Psoas muscle (tissue), 8 donors: ENCODE measurements around the gene CDKN1A. TPM values are rescaled to one million over a fixed set of nuclear protein-coding genes. Genes with fewer than 3 reads are reported as not detected.
A peak's percentile ranks its signal among the peaks of the same experiment; 100 is the strongest.

ENCODE experiments used
- ATAC-seq, 4 donors: fragments of 200-7000 bp; cut with Tn5 transposase; one replicate each; pipeline ENCODE4 v1.9.1; 2020; ENCODE audit warnings: moderate library complexity in 3 of 4, mild to moderate bottlenecking in 2 of 4
- DNase-seq, 2 donors: peaks; one replicate each; pipeline ENCODE4 v3.0.0-alpha.2; 2020
- H3K27ac ChIP-seq: fragments of 200-600 bp; one replicate; pipeline ENCODE4 v1.8.0; 2022
- H3K27me3 ChIP-seq, 3 donors: fragments of 200-600 bp in 1 of 3; one replicate each; pipeline versions ENCODE4 v1.6.1 to v1.8.0; 2013 to 2022; ENCODE audit warnings: low read length in 2 of 3, mild to moderate bottlenecking in 2 of 3, moderate library complexity in 1 of 3; ENCODE audit not compliant: insufficient read depth in 3 of 3
- H3K36me3 ChIP-seq, 2 donors: fragments of 200-600 bp in 1 of 2; one replicate each; pipeline versions ENCODE4 v1.6.1 to v1.8.0; 2013 to 2022; ENCODE audit warnings: low read depth in 1 of 2, mild to moderate bottlenecking in 1 of 2, moderate library complexity in 1 of 2; ENCODE audit not compliant: insufficient read depth in 1 of 2
- H3K4me1 ChIP-seq: fragments of 200-600 bp; one replicate; pipeline ENCODE4 v1.8.0; 2022
- H3K4me3 ChIP-seq: fragments of 200-600 bp; one replicate; pipeline ENCODE4 v1.8.0; 2022; ENCODE audit warnings: mild to moderate bottlenecking
- H3K9me3 ChIP-seq: fragments of 200-600 bp; one replicate; pipeline ENCODE4 v1.8.0; 2022
- WGBS, 3 donors: extraction: QIAGEN DNeasy Blood & Tissue Kit; methylation state at CpG; one replicate each; pipeline versions ENCODE4 v1.1.6 to v1.1.7; 2013; 5-methylcytosine and 5-hydroxymethylcytosine counted together
- intact Hi-C, 2 donors: fragments of 100-400 bp; cut with DNase I; formaldehyde crosslinking; loops; one replicate each; pipeline versions ENCODE4 v1.11.0 to v1.14.2; 2022
- polyA plus RNA-seq, 3 donors: library from polyadenylated mRNA; stranded (reverse); fragments of 200-250 nt; gene quantifications; one replicate each; pipeline ENCODE4 v1.2.3, GENCODE V29; 2013
- total RNA-seq, 4 donors: library from RNA; stranded (reverse); fragmentation: NEBNext Ultra II Directional in 2 of 4; extraction: Animal tissue kit (Norgen Biotek cat#: 25700) in 2 of 4; gene quantifications; one replicate each; pipeline versions ENCODE4 v1.2.1 to v1.2.4, GENCODE V29; 2021 to 2023
- TF ChIP-seq, protein P1 (sequence below): fragments of 200-600 bp; IDR thresholded peaks from one replicate; pipeline ENCODE4 v1.8.0; 2022; ENCODE audit warnings: antibody characterized with exemption
- donor health status: healthy with polysubstance abuse.
- donor health status: DM: no; HTN: no; CAD: no; lungs with moderate emphysema.
- donor health status: Bipolar disorder and iron deficiency.
- donor health status: healthy.
- donor health status: DM: yes; HTN: yes; CAD: no.
- donor health status: DM: no; HTN: no; CAD: no.
- donor health status: DM: no; HTN: no; CAD: no.
- donor health status: DM: yes; HTN: yes; CAD: no.

CDKN1A gene
- total and polyA plus RNA-seq, 7 donors = 39.2 to 666 (median 159) TPM

GRCh38 chr6:36662827-36663256 is 15.7 kb upstream of the CDKN1A start:
- DNase-seq (peak in 1 of 2 donors; percentile 25), ATAC-seq (peak in 3 of 4 donors; percentile 26 to 71 (median 55))
- peak overlapping the region; percentile 19 for H3K27ac ChIP-seq
- peaks cover 0 to 10% (median 0%) of the 10 kb centered on the region in 3 donors for H3K27me3 ChIP-seq
- 63 to 74% (median 67%) methylated on average over 6 of the region's 6 CpGs for WGBS, 3 donors
- intact Hi-C loops = no loop called here
- no peaks in the 10 kb centered on the region for H3K36me3 ChIP-seq
- TF ChIP-seq, protein P1, sequence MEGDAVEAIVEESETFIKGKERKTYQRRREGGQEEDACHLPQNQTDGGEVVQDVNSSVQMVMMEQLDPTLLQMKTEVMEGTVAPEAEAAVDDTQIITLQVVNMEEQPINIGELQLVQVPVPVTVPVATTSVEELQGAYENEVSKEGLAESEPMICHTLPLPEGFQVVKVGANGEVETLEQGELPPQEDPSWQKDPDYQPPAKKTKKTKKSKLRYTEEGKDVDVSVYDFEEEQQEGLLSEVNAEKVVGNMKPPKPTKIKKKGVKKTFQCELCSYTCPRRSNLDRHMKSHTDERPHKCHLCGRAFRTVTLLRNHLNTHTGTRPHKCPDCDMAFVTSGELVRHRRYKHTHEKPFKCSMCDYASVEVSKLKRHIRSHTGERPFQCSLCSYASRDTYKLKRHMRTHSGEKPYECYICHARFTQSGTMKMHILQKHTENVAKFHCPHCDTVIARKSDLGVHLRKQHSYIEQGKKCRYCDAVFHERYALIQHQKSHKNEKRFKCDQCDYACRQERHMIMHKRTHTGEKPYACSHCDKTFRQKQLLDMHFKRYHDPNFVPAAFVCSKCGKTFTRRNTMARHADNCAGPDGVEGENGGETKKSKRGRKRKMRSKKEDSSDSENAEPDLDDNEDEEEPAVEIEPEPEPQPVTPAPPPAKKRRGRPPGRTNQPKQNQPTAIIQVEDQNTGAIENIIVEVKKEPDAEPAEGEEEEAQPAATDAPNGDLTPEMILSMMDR = no peak
- no peak overlapping the region for H3K4me3 ChIP-seq
- H3K9me3 ChIP-seq = no peaks in the 10 kb centered on the region
- H3K4me1 ChIP-seq = peaks cover 26% of the 10 kb centered on the region

DNA sequence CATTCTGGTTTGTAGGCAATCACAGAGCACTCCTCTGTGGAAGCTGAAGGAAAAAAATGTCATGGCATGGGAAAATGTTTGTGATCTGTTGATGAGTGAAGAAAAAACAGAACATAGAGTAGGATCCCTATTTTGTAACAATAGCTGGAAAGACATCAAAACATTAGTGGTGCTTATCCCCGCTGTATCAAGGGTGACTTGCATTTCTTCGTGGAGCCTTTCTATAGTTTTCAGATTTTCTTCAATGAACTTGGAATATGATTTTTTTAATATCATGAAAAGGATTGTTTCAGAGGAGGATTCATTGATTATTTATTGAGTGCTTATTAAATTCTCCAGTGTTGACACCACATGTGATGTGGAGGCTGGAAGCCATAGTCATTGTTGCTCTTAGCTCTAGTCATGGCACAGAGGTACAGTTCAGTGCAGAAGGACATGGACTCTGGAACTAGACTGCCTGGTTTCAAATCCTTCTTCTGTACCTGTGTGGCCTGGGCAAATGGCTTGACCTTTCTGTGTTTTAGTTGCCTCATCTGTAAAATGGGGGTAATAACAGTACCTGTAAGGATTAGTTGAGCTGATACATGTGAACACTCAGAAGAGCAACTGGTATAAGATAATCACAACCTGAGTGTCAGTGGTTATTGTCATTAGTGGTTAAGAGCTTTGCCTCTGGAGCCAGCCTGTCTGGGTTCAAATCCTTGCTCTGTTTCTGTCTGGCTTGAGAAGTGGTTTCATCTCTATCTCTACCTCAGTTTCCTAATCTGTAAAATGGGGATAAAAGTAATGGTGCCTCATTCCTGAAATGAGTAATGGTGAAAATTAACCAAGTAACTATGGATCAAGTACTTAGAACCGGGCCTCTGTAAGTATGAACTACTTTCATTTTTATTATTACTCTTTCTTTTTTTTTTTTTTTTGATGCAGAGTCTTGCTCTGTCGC is 14.7 kb upstream of the CDKN1A start:
- no peak for ATAC-seq
- DNase-seq = no peak
- TF ChIP-seq, protein P1 = no peak
- Histone ChIP-seq H3K4me1 (peaks cover 34% of the 10 kb centered on the region), H3K36me3 (no peaks in the 10 kb centered on the region), H3K27ac (no peak overlapping the region), H3K27me3 (peaks cover 0 to 10% (median 0%) of the 10 kb centered on the region in 3 donors), H3K4me3 (no peak overlapping the region), H3K9me3 (no peaks in the 10 kb centered on the region)
- intact Hi-C loops = no loop called here
- WGBS, 3 donors = 72 to 77% (median 73%) methylated on average over 4 of the region's 4 CpGs

GRCh38 chr6:36665180-36665579 is 13.3 kb upstream of the CDKN1A start:
- Histone ChIP-seq H3K4me3 (no peak overlapping the region), H3K27ac (no peak overlapping the region), H3K4me1 (peaks cover 39% of the 10 kb centered on the region), H3K27me3 (peaks cover 0 to 10% (median 0%) of the 10 kb centered on the region in 3 donors), H3K9me3 (no peaks in the 10 kb centered on the region), H3K36me3 (no peaks in the 10 kb centered on the region)
- TF ChIP-seq, protein P1 = no peak
- DNase-seq (no peak), ATAC-seq (no peak)
- intact Hi-C loops = no loop called here
- 98 to 99% (median 98%) methylated on average over 4 of the region's 4 CpGs for WGBS, 3 donors

DNA sequence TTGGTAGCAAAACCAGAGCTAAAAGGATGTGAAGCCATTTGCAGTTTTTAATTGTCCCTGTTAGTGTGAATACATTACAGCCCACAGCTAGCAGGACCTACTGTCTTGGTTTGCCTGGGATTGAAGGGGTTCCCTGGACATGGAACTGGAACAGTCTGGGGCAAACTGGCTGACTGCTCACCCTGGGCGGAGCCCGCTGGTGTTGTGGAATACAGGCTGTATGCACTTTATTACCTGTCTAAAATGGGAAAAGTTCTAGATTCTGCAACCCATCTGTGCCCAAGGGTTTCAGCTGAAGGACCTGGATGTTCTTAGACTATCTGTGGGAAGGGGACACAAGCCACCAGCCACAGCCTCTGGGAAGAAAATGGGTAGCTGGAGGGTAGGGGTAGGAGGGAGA is 12.2 kb upstream of the CDKN1A start:
- H3K27me3 ChIP-seq = peaks cover 0 to 3% (median 0%) of the 10 kb centered on the region in 3 donors
- no peak overlapping the region for H3K27ac ChIP-seq
- 93 to 98% (median 98%) methylated on average over 2 of the region's 2 CpGs for WGBS, 3 donors
- no peaks in the 10 kb centered on the region for H3K9me3 ChIP-seq
- TF ChIP-seq, protein P1 = no peak
- H3K4me1 ChIP-seq = peaks cover 30% of the 10 kb centered on the region
- DNase-seq = no peak
- intact Hi-C loops = no loop called here
- H3K4me3 ChIP-seq = no peak overlapping the region
- no peak for ATAC-seq
- no peaks in the 10 kb centered on the region for H3K36me3 ChIP-seq
